ENCODE data around the gene CCP110. TPM values are rescaled to one million over a fixed set of nuclear protein-coding genes. Genes with fewer than 3 reads are reported as not detected.

Gene CCP110
- total and polyA plus RNA-seq, 5 donors from 2014 or later: 7.1 to 13.0 (median 9.5) TPM

GRCh38 chr16:19555938-19556771 is 32.4 kb downstream of the CCP110 start:
- Mint-ChIP-seq H3K27me3 (no peaks in the 10 kb centered on the region), H3K4me1 (peaks cover 0 to 30% (median 19%) of the 10 kb centered on the region in 4 donors), H3K27ac (peak overlapping the region; percentile 92 to 98 (median 94)), H3K4me3 (peak overlapping the region; percentile 95 to 100 (median 97)), H3K9me3 (peaks cover 0 to 1% (median 0%) of the 10 kb centered on the region in 7 donors), H3K36me3 (no peaks in the 10 kb centered on the region)
- DNase-seq (peak in 2 of 3 donors; percentile 7 to 52), ATAC-seq (ENCODE audit: low read depth in 2 of 2) (no peak)
- Histone ChIP-seq H3K4me3 (ENCODE audit: low read depth, low read length) (peak overlapping the region; percentile 79), H3K9me3 (ENCODE audit: control insufficient read depth in 2 of 2, low read length in 2 of 2) (no peaks in the 10 kb centered on the region), H3K36me3 (ENCODE audit: control insufficient read depth, insufficient read depth, low read length) (no peaks in the 10 kb centered on the region), H3K27me3 (ENCODE audit: control insufficient read depth, insufficient read depth, low read length) (no peaks in the 10 kb centered on the region), H3K27ac (ENCODE audit: insufficient read depth, low read length, poor library complexity, severe bottlenecking) (peak overlapping the region; percentile 78), H3K4me1 (ENCODE audit: control insufficient read depth, insufficient read depth, low read length, poor library complexity, severe bottlenecking) (peaks cover 9% of the 10 kb centered on the region)

DNA sequence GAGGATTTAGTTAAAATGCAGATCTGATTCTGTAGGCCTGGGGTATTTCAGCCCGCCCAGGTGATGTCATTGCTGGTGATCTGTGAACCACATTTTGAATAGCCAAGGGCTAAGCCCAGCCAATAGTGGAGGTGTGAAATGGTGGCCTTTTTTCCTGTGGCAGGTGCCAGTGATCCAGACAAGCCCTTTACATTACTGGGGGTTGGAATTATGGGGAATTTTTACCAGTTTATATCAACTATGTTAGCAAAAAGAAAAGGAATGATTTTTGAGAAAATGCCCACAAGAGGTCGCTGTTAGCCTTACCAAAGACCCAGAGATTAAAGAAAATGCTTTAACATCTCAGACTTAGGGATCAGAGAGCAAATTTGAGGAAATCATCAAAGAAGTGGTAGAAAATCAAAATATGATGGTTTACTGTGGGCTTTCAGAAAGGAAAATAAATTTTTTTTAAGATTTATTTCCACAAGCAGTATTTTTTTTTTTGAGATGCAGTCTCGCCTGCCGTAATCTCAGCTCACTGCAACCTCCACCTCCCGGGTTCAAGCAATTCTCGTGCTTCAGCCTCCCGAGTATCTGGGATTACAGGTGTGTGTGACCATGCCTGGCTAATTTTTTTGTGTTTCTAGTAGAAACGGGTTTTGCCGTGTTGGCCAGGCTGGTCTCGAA is 35.6 kb downstream of the CCP110 start:
- Histone ChIP-seq H3K4me3 (ENCODE audit: low read depth, low read length) (no peak overlapping the region), H3K27ac (ENCODE audit: insufficient read depth, low read length, poor library complexity, severe bottlenecking) (no peak overlapping the region), H3K36me3 (ENCODE audit: control insufficient read depth, insufficient read depth, low read length) (no peaks in the 10 kb centered on the region), H3K27me3 (ENCODE audit: control insufficient read depth, insufficient read depth, low read length) (no peaks in the 10 kb centered on the region), H3K9me3 (ENCODE audit: control insufficient read depth in 2 of 2, low read length in 2 of 2) (no peaks in the 10 kb centered on the region), H3K4me1 (ENCODE audit: control insufficient read depth, insufficient read depth, low read length, poor library complexity, severe bottlenecking) (peaks cover 9% of the 10 kb centered on the region)
- peak overlapping the region in 1 of 3 donors; percentile 32 for H3K27ac Mint-ChIP-seq
- H3K9me3 Mint-ChIP-seq: peaks cover 0 to 4% (median 0%) of the 10 kb centered on the region in 7 donors
- no peaks in the 10 kb centered on the region for H3K27me3 Mint-ChIP-seq
- peak overlapping the region in 2 of 4 donors; percentile 4 to 22 for H3K4me3 Mint-ChIP-seq
- H3K36me3 Mint-ChIP-seq: peaks cover 14% of the 10 kb centered on the region
- peaks cover 0 to 36% (median 25%) of the 10 kb centered on the region in 4 donors for H3K4me1 Mint-ChIP-seq
- DNase-seq (peak; percentile 9 to 65 (median 51)), ATAC-seq (ENCODE audit: low read depth in 2 of 2) (no peak)

DNA sequence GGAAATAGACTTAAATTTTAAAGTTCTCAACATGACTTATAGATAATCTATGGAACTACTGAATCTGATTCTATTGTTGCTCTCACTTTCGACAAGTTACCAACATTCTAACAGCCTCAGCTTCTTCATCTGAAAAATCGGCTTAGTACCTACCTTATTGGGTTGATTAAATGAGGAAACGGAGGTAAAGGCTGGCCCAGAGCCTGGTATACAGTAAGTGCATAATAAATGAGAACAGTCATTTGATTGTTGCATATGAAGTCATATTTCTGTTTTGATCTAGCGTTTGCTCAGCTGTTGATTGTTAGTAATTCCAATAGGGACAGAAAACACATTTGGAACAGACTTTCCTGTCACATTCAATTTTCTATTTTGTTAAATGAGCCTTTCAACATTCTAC is 36.3 kb downstream of the CCP110 start:
- Histone ChIP-seq H3K36me3 (ENCODE audit: control insufficient read depth, insufficient read depth, low read length) (peaks cover 3% of the 10 kb centered on the region), H3K27me3 (ENCODE audit: control insufficient read depth, insufficient read depth, low read length) (no peaks in the 10 kb centered on the region), H3K9me3 (ENCODE audit: control insufficient read depth in 2 of 2, low read length in 2 of 2) (no peaks in the 10 kb centered on the region), H3K4me1 (ENCODE audit: control insufficient read depth, insufficient read depth, low read length, poor library complexity, severe bottlenecking) (peaks cover 3% of the 10 kb centered on the region), H3K27ac (ENCODE audit: insufficient read depth, low read length, poor library complexity, severe bottlenecking) (no peak overlapping the region), H3K4me3 (ENCODE audit: low read depth, low read length) (no peak overlapping the region)
- Mint-ChIP-seq H3K4me3 (no peak overlapping the region), H3K27ac (no peak overlapping the region), H3K36me3 (peaks cover 14% of the 10 kb centered on the region), H3K4me1 (peaks cover 0 to 31% (median 22%) of the 10 kb centered on the region in 4 donors), H3K9me3 (peaks cover 0 to 4% (median 0%) of the 10 kb centered on the region in 7 donors), H3K27me3 (no peaks in the 10 kb centered on the region)
- DNase-seq: no peak
- ATAC-seq (ENCODE audit: low read depth in 2 of 2): no peak

DNA sequence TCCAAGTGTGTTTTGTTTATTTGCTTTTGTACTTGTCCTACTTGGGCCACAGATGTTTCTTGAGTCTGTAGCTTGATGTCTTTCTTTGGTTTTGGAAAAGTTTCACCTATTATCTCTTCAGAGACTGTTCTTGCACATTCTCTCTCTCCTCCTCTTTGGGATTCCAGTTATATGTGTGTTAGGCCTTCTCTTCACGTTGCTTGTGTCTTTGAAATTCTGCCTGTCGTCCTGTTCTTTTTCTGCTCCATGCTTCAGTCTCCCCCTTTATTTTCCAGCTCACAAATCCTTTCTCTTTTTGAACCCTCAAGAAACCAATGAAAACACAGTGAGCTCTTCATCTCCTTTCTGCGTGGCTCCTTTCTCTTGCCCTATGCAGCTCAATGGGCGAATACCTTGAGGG is 39.6 kb downstream of the CCP110 start:
- H3K4me3 Mint-ChIP-seq: no peak overlapping the region
- no peaks in the 10 kb centered on the region for H3K27me3 Mint-ChIP-seq
- Histone ChIP-seq H3K9me3 (ENCODE audit: control insufficient read depth in 2 of 2, low read length in 2 of 2) (no peaks in the 10 kb centered on the region), H3K4me3 (ENCODE audit: low read depth, low read length) (no peak overlapping the region), H3K27ac (ENCODE audit: insufficient read depth, low read length, poor library complexity, severe bottlenecking) (no peak overlapping the region), H3K4me1 (ENCODE audit: control insufficient read depth, insufficient read depth, low read length, poor library complexity, severe bottlenecking) (no peaks in the 10 kb centered on the region), H3K36me3 (ENCODE audit: control insufficient read depth, insufficient read depth, low read length) (peaks cover 22% of the 10 kb centered on the region), H3K27me3 (ENCODE audit: control insufficient read depth, insufficient read depth, low read length) (no peaks in the 10 kb centered on the region)
- peaks cover 27% of the 10 kb centered on the region for H3K36me3 Mint-ChIP-seq
- peaks cover 4 to 19% (median 11%) of the 10 kb centered on the region in 4 donors for H3K4me1 Mint-ChIP-seq
- H3K27ac Mint-ChIP-seq: no peak overlapping the region
- DNase-seq: no peak
- H3K9me3 Mint-ChIP-seq: peaks cover 0 to 4% (median 0%) of the 10 kb centered on the region in 7 donors
- no peak for ATAC-seq (ENCODE audit: low read depth in 2 of 2)

- ATAC-seq (ENCODE audit: low read depth in 2 of 2) (no peak), DNase-seq (no peak)
- Mint-ChIP-seq H3K4me3 (no peak overlapping the region), H3K27ac (no peak overlapping the region), H3K4me1 (peaks cover 4 to 10% (median 8%) of the 10 kb centered on the region in 4 donors), H3K36me3 (peaks cover 34% of the 10 kb centered on the region), H3K27me3 (no peaks in the 10 kb centered on the region), H3K9me3 (peaks cover 0 to 4% (median 0%) of the 10 kb centered on the region in 7 donors)
- no peak overlapping the region for H3K27ac ChIP-seq (ENCODE audit: insufficient read depth, low read length, poor library complexity, severe bottlenecking)
- peaks cover 41% of the 10 kb centered on the region for H3K36me3 ChIP-seq (ENCODE audit: control insufficient read depth, insufficient read depth, low read length)
- no peaks in the 10 kb centered on the region for H3K27me3 ChIP-seq (ENCODE audit: control insufficient read depth, insufficient read depth, low read length)
- no peaks in the 10 kb centered on the region for H3K9me3 ChIP-seq (ENCODE audit: control insufficient read depth in 2 of 2, low read length in 2 of 2)
- no peak overlapping the region for H3K4me3 ChIP-seq (ENCODE audit: low read depth, low read length)
- H3K4me1 ChIP-seq (ENCODE audit: control insufficient read depth, insufficient read depth, low read length, poor library complexity, severe bottlenecking): no peaks in the 10 kb centered on the region
Observed at GRCh38 chr16:19566362-19566761, 42.6 kb downstream of the CCP110 start.

GRCh38 chr16:19567560-19567959 is 43.8 kb downstream of the CCP110 start:
- peaks cover 0 to 10% (median 4%) of the 10 kb centered on the region in 4 donors for H3K4me1 Mint-ChIP-seq
- Histone ChIP-seq H3K27me3 (ENCODE audit: control insufficient read depth, insufficient read depth, low read length) (no peaks in the 10 kb centered on the region), H3K9me3 (ENCODE audit: control insufficient read depth in 2 of 2, low read length in 2 of 2) (no peaks in the 10 kb centered on the region), H3K4me1 (ENCODE audit: control insufficient read depth, insufficient read depth, low read length, poor library complexity, severe bottlenecking) (no peaks in the 10 kb centered on the region), H3K36me3 (ENCODE audit: control insufficient read depth, insufficient read depth, low read length) (peaks cover 50% of the 10 kb centered on the region), H3K27ac (ENCODE audit: insufficient read depth, low read length, poor library complexity, severe bottlenecking) (no peak overlapping the region), H3K4me3 (ENCODE audit: low read depth, low read length) (no peak overlapping the region)
- peaks cover 28% of the 10 kb centered on the region for H3K36me3 Mint-ChIP-seq
- H3K9me3 Mint-ChIP-seq: peaks cover 0 to 4% (median 0%) of the 10 kb centered on the region in 7 donors
- no peak overlapping the region for H3K27ac Mint-ChIP-seq
- H3K4me3 Mint-ChIP-seq: no peak overlapping the region
- no peak for ATAC-seq (ENCODE audit: low read depth in 2 of 2)
- H3K27me3 Mint-ChIP-seq: no peaks in the 10 kb centered on the region
- no peak for DNase-seq

- Histone ChIP-seq H3K27me3 (ENCODE audit: control insufficient read depth, insufficient read depth, low read length) (no peaks in the 10 kb centered on the region), H3K9me3 (ENCODE audit: control insufficient read depth in 2 of 2, low read length in 2 of 2) (no peaks in the 10 kb centered on the region), H3K4me1 (ENCODE audit: control insufficient read depth, insufficient read depth, low read length, poor library complexity, severe bottlenecking) (no peaks in the 10 kb centered on the region), H3K4me3 (ENCODE audit: low read depth, low read length) (no peak overlapping the region), H3K27ac (ENCODE audit: insufficient read depth, low read length, poor library complexity, severe bottlenecking) (no peak overlapping the region), H3K36me3 (ENCODE audit: control insufficient read depth, insufficient read depth, low read length) (peaks cover 73% of the 10 kb centered on the region)
- Mint-ChIP-seq H3K27me3 (no peaks in the 10 kb centered on the region), H3K27ac (no peak overlapping the region), H3K9me3 (peaks cover 0 to 3% (median 0%) of the 10 kb centered on the region in 7 donors), H3K36me3 (peaks cover 45% of the 10 kb centered on the region), H3K4me3 (no peak overlapping the region), H3K4me1 (peaks cover 0 to 4% (median 1%) of the 10 kb centered on the region in 4 donors)
- DNase-seq (no peak), ATAC-seq (ENCODE audit: low read depth in 2 of 2) (no peak)
Observed at GRCh38 chr16:19573997-19574396, 50.3 kb downstream of the CCP110 start.

All from CD4-positive, CD25-positive, alpha-beta regulatory T cell (primary cell).